ENCODE results near the gene CDH23.

CDH23 gene

DNA sequence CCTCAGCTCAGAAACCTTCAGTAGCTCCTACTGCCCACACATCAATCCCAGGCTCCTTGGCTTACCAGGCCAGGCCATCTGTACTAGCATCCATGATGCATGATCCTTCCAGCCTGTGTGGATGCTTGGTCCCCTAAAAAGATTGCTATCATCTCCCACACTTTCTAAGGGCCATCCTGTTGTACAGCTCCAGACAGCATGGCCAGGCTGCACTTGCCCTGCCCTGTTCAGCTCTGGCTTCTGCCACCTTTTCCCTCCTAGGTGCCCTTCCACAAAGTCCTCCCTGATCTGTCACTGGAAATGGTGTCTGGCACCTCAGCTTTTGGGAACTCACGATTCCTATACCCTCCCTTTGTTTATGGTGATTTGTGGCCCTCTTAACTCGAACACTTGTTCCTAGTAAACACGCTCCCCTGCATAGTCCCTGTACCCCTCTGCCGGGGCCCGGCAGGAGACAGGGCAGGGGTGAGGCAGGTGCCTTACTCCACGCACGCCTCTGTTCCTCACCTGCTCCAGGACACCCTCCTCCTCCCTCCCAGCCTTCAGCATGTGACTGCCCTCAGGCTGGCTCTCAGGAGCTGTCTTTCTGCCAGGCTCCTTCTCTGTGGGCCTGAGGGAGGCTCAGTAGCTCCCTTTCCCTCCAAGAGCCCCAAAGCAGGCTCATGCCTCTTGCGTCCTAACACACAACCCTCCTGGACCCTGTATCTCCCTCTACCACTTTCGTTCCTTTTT is 71.8 kb downstream of the CDH23 start:
- no peak overlapping the region for H3K4me3 ChIP-seq (ENCODE audit: low read length)
- TF ChIP-seq EZH2phosphoT487 (IDR thresholded peaks at IDR 0.05; ENCODE audit: borderline replicate concordance, low read length), result no peak
- TF ChIP-seq, protein P1, sequence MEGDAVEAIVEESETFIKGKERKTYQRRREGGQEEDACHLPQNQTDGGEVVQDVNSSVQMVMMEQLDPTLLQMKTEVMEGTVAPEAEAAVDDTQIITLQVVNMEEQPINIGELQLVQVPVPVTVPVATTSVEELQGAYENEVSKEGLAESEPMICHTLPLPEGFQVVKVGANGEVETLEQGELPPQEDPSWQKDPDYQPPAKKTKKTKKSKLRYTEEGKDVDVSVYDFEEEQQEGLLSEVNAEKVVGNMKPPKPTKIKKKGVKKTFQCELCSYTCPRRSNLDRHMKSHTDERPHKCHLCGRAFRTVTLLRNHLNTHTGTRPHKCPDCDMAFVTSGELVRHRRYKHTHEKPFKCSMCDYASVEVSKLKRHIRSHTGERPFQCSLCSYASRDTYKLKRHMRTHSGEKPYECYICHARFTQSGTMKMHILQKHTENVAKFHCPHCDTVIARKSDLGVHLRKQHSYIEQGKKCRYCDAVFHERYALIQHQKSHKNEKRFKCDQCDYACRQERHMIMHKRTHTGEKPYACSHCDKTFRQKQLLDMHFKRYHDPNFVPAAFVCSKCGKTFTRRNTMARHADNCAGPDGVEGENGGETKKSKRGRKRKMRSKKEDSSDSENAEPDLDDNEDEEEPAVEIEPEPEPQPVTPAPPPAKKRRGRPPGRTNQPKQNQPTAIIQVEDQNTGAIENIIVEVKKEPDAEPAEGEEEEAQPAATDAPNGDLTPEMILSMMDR (IDR thresholded peaks at IDR 0.05; ENCODE audit: low read depth, low read length, poor library complexity, severe bottlenecking), result no peak
- H3K27ac ChIP-seq (ENCODE audit: low read depth, low read length), result no peak overlapping the region
- no peaks in the 10 kb centered on the region for H3K36me3 ChIP-seq (ENCODE audit: control insufficient read depth, low read length)
- no peaks in the 10 kb centered on the region for H3K27me3 ChIP-seq (ENCODE audit: control insufficient read depth, low read length)
- H3K4me2 ChIP-seq (ENCODE audit: low read length), result no peak overlapping the region
- H3F3A ChIP-seq (ENCODE audit: control insufficient read depth, insufficient read depth), result no peaks in the 10 kb centered on the region
- H3K79me2 ChIP-seq (ENCODE audit: control insufficient read depth, low read length), result no peaks in the 10 kb centered on the region
- H3K9me2 ChIP-seq (replicated peaks; ENCODE audit: control insufficient read depth, low read length), result no peaks in the 10 kb centered on the region
- no peaks in the 10 kb centered on the region for H4K20me1 ChIP-seq (ENCODE audit: control insufficient read depth, insufficient read depth, low read depth, low read length)
- H3K9me3 ChIP-seq (ENCODE audit: control insufficient read depth, insufficient read depth, low read length), result no peaks in the 10 kb centered on the region
- no peaks in the 10 kb centered on the region for H3K4me1 ChIP-seq (ENCODE audit: control insufficient read depth, low read length)

GRCh38 chr10:71471006-71471405 is 74.3 kb downstream of the CDH23 start:
- H3K9me3 ChIP-seq (ENCODE audit: control insufficient read depth, insufficient read depth, low read length), result no peaks in the 10 kb centered on the region
- TF ChIP-seq, protein P1 (IDR thresholded peaks at IDR 0.05; ENCODE audit: low read depth, low read length, poor library complexity, severe bottlenecking), result no peak
- no peak for TF ChIP-seq EZH2phosphoT487 (IDR thresholded peaks at IDR 0.05; ENCODE audit: borderline replicate concordance, low read length)
- H3K36me3 ChIP-seq (ENCODE audit: control insufficient read depth, low read length), result no peaks in the 10 kb centered on the region

DNA sequence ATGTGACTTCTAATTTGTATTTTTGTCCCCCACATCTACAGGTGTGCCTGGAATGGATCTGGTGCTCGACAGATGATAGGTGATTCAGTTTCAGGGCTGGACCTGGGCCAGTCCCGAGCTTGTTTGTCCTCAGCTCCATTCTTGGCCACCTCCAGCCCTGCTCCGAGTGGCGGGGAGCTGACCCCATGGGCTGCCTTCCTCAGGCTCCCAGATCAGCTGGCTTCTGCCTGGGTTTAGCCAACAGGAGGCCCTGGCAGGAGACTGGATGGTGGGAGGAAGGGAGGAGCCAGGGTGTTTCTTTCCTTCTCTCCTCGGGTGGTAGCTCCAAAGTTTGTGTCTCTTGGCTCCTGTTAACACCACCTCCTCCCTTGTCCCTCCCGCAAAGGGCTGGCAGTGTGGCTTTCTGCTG is 75.2 kb downstream of the CDH23 start:
- H3K9me3 ChIP-seq (ENCODE audit: control insufficient read depth, insufficient read depth, low read length), result no peaks in the 10 kb centered on the region
- H4K20me1 ChIP-seq (ENCODE audit: control insufficient read depth, insufficient read depth, low read depth, low read length), result no peaks in the 10 kb centered on the region
- H3K79me2 ChIP-seq (ENCODE audit: control insufficient read depth, low read length), result no peaks in the 10 kb centered on the region
- no peaks in the 10 kb centered on the region for H3K9me2 ChIP-seq (replicated peaks; ENCODE audit: control insufficient read depth, low read length)
- no peak overlapping the region for H3K4me2 ChIP-seq (ENCODE audit: low read length)
- H3F3A ChIP-seq (ENCODE audit: control insufficient read depth, insufficient read depth), result no peaks in the 10 kb centered on the region
- H3K4me3 ChIP-seq (ENCODE audit: low read length), result no peak overlapping the region
- H3K27ac ChIP-seq (ENCODE audit: low read depth, low read length), result no peak overlapping the region
- no peak for TF ChIP-seq EZH2phosphoT487 (IDR thresholded peaks at IDR 0.05; ENCODE audit: borderline replicate concordance, low read length)
- TF ChIP-seq, protein P1 (IDR thresholded peaks at IDR 0.05; ENCODE audit: low read depth, low read length, poor library complexity, severe bottlenecking), result no peak
- no peaks in the 10 kb centered on the region; the same call in 1 of the 2 replicates for H3K27me3 ChIP-seq (ENCODE audit: control insufficient read depth, low read length)
- H3K36me3 ChIP-seq (ENCODE audit: control insufficient read depth, low read length), result no peaks in the 10 kb centered on the region
- peaks cover 12% of the 10 kb centered on the region for H3K4me1 ChIP-seq (ENCODE audit: control insufficient read depth, low read length)

More at GRCh38 chr10:71471006-71471405, 74.3 kb downstream of the CDH23 start:
- Histone ChIP-seq H3F3A (ENCODE audit: control insufficient read depth, insufficient read depth) (no peaks in the 10 kb centered on the region), H3K9me2 (replicated peaks; ENCODE audit: control insufficient read depth, low read length) (no peaks in the 10 kb centered on the region), H3K4me2 (ENCODE audit: low read length) (no peak overlapping the region), H4K20me1 (ENCODE audit: control insufficient read depth, insufficient read depth, low read depth, low read length) (no peaks in the 10 kb centered on the region), H3K4me3 (ENCODE audit: low read length) (no peak overlapping the region), H3K27ac (ENCODE audit: low read depth, low read length) (no peak overlapping the region), H3K4me1 (ENCODE audit: control insufficient read depth, low read length) (peaks cover 12% of the 10 kb centered on the region), H3K79me2 (ENCODE audit: control insufficient read depth, low read length) (no peaks in the 10 kb centered on the region), H3K27me3 (ENCODE audit: control insufficient read depth, low read length) (no peaks in the 10 kb centered on the region)
